Sigmoid colon (tissue), 7 donors: ENCODE data around the gene IL4I1. TPM values are rescaled to one million over a fixed set of nuclear protein-coding genes. Genes with fewer than 3 reads are reported as not detected.

ENCODE experiments used
- DNase-seq: peaks from one replicate; pipeline ENCODE4 v3.0.0-alpha.2; 2019
- H3K27ac ChIP-seq, 4 donors: fragments of 200-600 bp; sonication (generic); one replicate each; pipeline ENCODE4 v1.5.1; 2016 to 2019; ENCODE audit warnings: mild to moderate bottlenecking in 1 of 4
- H3K27me3 ChIP-seq, 3 donors: fragments of 200-600 bp; sonication (generic); one replicate each; pipeline ENCODE4 v1.5.1; 2019; ENCODE audit warnings: mild to moderate bottlenecking in 1 of 3
- H3K36me3 ChIP-seq, 4 donors: fragments of 200-600 bp; sonication (generic); one replicate each; pipeline ENCODE4 v1.5.1; 2016 to 2019
- H3K4me1 ChIP-seq, 4 donors: fragments of 200-600 bp; sonication (generic); one replicate each; pipeline ENCODE4 v1.5.1; 2017 to 2019
- H3K4me3 ChIP-seq, 4 donors: fragments of 200-600 bp; sonication (generic); one replicate each; pipeline ENCODE4 v1.5.1; 2017 to 2019; ENCODE audit warnings: mild to moderate bottlenecking in 2 of 4, moderate library complexity in 1 of 4
- H3K9me3 ChIP-seq, 4 donors: fragments of 200-600 bp in 3 of 4; sonication (generic) in 3 of 4; one replicate each; pipeline versions ENCODE4 v1.5.1 to v1.6.1; 2013 to 2019
- EP300 ChIP-seq, 4 donors: sonication (generic); formaldehyde crosslinking; IDR thresholded peaks; one replicate each; pipeline ENCODE4 v1.6.1; 2017; ENCODE audit warnings: antibody characterized with exemption in 4 of 4
- POLR2A ChIP-seq, 2 donors: fragments of 450-650 bp; IDR thresholded peaks; one replicate each; pipeline ENCODE4 v1.6.1; 2016; ENCODE audit warnings: antibody characterized with exemption in 2 of 2, mild to moderate bottlenecking in 2 of 2, moderate library complexity in 2 of 2
- POLR2AphosphoS5 ChIP-seq, 4 donors: sonication (generic); formaldehyde crosslinking; IDR thresholded peaks; one replicate each; pipeline ENCODE4 v1.6.1; 2017; ENCODE audit warnings: antibody characterized with exemption in 4 of 4
- WGBS, 2 donors: extraction: QIAGEN DNeasy Blood & Tissue Kit; methylation state at CpG; one replicate each; pipeline ENCODE4 v1.1.7; 2013; 5-methylcytosine and 5-hydroxymethylcytosine counted together
- intact Hi-C: fragments of 100-400 bp; cut with DNase I; formaldehyde crosslinking; loops from one replicate; pipeline ENCODE4 v1.15.1; 2023
- polyA plus RNA-seq, 3 donors: library from polyadenylated mRNA; stranded (reverse); fragments of 200-250 nt; gene quantifications; one replicate each; pipeline ENCODE4 v1.2.3, GENCODE V29; 2013
- total RNA-seq, 4 donors: library from RNA; depleted of rRNA; stranded (reverse); fragments of >200 nt; gene quantifications; one replicate each; pipeline ENCODE4 v1.1.0, GENCODE V29; 2016
- TF ChIP-seq, protein P1 (sequence below), 4 experiments: fragments of 450-650 bp in 3 of 4; fragments of 200-600 bp in 1 of 4; IDR thresholded peaks; one replicate each; pipeline ENCODE4 v1.5.1; 2016 to 2019; ENCODE audit warnings: antibody characterized with exemption in 4 of 4, mild to moderate bottlenecking in 3 of 4, moderate library complexity in 2 of 4
- donor health status: healthy with polysubstance abuse.
- donor health status: Bipolar disorder and iron deficiency.
- donor health status: healthy.

IL4I1 gene
- total and polyA plus RNA-seq, 7 donors = 0.28 to 6.8 (median 0.66) TPM

DNA sequence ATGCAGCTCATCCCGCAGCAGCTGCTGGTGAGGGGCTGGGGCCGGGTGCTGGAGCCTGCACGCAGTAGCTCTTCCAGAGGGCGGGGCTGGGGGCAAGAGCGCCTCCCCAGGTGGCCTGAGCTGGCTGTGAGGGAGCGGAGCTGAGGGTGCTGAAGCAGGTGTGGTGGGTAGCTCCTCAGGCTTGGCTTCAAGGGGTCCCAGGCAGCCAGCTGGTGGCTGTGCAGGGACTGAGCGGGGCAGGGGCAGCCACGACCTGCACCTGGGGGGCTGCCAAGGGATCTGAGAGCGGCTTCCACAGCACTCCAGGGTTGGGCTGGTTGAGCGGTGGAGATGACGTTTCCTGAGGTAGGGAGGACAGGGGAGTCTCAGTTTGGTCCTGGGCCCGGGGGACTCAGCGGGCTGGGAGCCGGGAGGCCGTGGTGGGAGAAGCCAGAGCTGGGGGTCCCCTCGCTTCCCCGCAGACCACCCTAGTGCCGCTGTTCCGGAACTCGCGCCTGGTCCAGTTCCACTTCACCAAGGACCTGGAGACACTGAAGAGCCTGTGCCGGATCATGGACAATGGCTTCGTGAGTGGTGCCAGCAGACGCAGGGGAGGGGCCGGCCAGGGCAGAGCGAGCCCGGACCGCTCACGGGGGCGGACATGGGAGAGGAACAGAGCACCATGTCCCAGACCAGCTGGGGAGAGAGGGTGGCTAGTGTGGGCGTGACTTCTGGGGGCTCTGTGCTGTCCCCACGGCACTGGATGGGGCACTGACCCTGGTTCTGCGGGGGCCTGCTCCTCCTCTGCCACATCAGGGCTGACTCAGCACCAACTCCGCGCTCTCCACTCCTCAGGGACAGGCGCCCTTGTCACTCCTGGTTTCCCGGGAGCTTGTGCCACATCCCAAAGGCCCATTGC, 38.4 kb downstream of the IL4I1 start:
- Histone ChIP-seq H3K4me1 (peaks cover 0 to 35% (median 21%) of the 10 kb centered on the region in 4 donors), H3K9me3 (no peaks in the 10 kb centered on the region), H3K27ac (peak overlapping the region in 1 of 4 donors; percentile 11), H3K4me3 (no peak overlapping the region), H3K36me3 (peaks cover 30 to 84% (median 54%) of the 10 kb centered on the region in 4 donors), H3K27me3 (no peaks in the 10 kb centered on the region)
- intact Hi-C loops = no loop called here
- no peak for TF ChIP-seq POLR2AphosphoS5 (IDR thresholded peaks at IDR 0.05)
- no peak for TF ChIP-seq POLR2A (IDR thresholded peaks at IDR 0.05)
- TF ChIP-seq, protein P1, sequence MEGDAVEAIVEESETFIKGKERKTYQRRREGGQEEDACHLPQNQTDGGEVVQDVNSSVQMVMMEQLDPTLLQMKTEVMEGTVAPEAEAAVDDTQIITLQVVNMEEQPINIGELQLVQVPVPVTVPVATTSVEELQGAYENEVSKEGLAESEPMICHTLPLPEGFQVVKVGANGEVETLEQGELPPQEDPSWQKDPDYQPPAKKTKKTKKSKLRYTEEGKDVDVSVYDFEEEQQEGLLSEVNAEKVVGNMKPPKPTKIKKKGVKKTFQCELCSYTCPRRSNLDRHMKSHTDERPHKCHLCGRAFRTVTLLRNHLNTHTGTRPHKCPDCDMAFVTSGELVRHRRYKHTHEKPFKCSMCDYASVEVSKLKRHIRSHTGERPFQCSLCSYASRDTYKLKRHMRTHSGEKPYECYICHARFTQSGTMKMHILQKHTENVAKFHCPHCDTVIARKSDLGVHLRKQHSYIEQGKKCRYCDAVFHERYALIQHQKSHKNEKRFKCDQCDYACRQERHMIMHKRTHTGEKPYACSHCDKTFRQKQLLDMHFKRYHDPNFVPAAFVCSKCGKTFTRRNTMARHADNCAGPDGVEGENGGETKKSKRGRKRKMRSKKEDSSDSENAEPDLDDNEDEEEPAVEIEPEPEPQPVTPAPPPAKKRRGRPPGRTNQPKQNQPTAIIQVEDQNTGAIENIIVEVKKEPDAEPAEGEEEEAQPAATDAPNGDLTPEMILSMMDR (IDR thresholded peaks at IDR 0.05) = no peak
- no peak for DNase-seq
- 89 to 90% methylated on average over 37 of the region's 37 CpGs for WGBS, 2 donors

DNA sequence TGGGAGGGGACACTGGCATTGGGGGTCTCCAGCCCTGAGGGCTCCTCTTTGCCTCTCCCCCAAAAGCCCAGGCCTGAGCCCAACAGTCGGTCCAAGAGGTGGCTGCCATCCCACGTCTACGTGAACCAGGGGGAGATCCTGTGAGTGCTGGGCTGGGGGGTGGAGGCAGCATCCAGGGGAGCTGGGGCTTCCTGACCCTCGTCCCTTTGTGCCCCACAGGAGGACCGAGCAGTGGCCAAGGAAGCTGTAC, 38.9 kb downstream of the IL4I1 start:
- Histone ChIP-seq H3K4me1 (peaks cover 0 to 41% (median 27%) of the 10 kb centered on the region in 4 donors), H3K27ac (no peak overlapping the region), H3K9me3 (no peaks in the 10 kb centered on the region), H3K27me3 (no peaks in the 10 kb centered on the region), H3K4me3 (no peak overlapping the region), H3K36me3 (peaks cover 28 to 78% (median 53%) of the 10 kb centered on the region in 4 donors)
- TF ChIP-seq, protein P1 (IDR thresholded peaks at IDR 0.05) = no peak
- no peak for TF ChIP-seq EP300 (IDR thresholded peaks at IDR 0.05)
- no peak for TF ChIP-seq POLR2AphosphoS5 (IDR thresholded peaks at IDR 0.05)
- no peak for TF ChIP-seq POLR2A (IDR thresholded peaks at IDR 0.05)
- intact Hi-C loops = no loop called here
- WGBS, 2 donors = 85 to 89% methylated on average over 5 of the region's 5 CpGs
- no peak for DNase-seq

DNA sequence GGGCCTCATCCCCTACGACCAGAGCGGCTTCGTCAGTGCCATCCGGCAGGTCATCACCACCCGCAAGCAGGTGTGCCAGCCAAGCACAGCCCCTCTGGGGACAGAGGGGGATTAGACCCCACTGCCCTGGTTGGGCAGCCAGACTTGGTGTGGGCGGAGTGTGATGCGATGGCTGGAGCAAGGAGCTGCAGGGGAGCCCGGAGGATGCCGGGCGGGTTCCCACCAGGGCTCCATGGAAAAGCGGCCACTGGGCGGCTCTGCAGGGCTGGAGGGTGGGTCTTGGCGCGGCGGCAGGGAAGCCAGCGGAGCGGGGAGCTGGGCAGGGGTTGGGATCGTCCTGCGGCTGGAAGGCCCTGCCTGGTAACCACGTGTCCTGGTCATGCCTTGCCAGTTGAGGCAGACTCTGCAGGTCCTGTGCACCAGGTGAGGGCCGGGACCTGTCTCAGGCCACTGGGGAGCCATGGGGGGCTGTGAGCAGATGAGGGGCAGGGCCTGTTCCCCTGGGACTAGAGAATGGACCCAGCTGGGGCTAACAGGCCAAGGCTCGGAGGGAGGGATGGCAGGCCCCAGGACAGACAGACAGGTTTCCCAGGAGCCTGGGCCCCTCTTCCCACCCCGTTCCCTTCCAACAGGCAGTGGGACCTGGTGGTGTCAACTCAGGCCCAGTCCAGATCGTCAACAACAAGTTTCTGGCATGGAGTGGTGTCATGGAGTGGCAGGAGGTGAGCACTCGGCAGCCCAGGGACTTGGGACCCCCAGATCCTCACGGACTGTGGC, 39.4 kb downstream of the IL4I1 start:
- no peaks in the 10 kb centered on the region for H3K9me3 ChIP-seq
- H3K27ac ChIP-seq = no peak overlapping the region
- H3K4me1 ChIP-seq = peaks cover 0 to 46% (median 32%) of the 10 kb centered on the region in 4 donors
- peaks cover 28 to 74% (median 53%) of the 10 kb centered on the region in 4 donors for H3K36me3 ChIP-seq
- WGBS, 2 donors = 89 to 94% methylated on average over 26 of the region's 26 CpGs
- TF ChIP-seq POLR2AphosphoS5 (IDR thresholded peaks at IDR 0.05) (peak in 1 of 4 donors; percentile 1), POLR2A (IDR thresholded peaks at IDR 0.05) (no peak), EP300 (IDR thresholded peaks at IDR 0.05) (no peak)
- no peak overlapping the region for H3K4me3 ChIP-seq
- H3K27me3 ChIP-seq = no peaks in the 10 kb centered on the region
- intact Hi-C loops = no loop called here
- DNase-seq = no peak

DNA sequence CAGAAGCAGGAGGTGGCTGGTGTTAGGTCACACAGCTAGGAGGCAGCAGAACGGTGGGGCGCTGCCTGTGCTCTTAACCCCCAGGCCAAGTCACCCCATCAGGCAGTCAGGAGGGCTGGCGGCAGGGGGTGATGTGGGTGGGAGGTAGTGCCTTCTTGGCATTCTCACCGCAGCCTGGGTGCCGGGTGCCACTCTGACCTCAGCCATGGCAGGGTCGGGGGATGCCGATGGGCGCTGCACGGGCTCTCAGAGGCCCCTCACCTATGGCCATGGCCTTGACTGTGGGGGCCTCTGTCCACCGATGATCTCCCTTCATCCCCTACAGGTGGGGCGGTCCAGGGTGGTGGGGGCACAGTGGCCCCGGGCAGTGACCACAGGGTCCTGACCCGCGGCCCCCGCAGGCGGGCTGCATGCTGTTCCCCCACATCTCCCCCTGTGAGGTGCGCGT, 40.1 kb downstream of the IL4I1 start:
- DNase-seq = no peak
- Histone ChIP-seq H3K36me3 (peaks cover 28 to 71% (median 53%) of the 10 kb centered on the region in 4 donors), H3K27ac (peak overlapping the region in 1 of 4 donors; percentile 17), H3K4me3 (no peak overlapping the region), H3K4me1 (peaks cover 0 to 51% (median 37%) of the 10 kb centered on the region in 4 donors), H3K9me3 (no peaks in the 10 kb centered on the region), H3K27me3 (no peaks in the 10 kb centered on the region)
- intact Hi-C loops = no loop called here
- 91 to 92% methylated on average over 18 of the region's 18 CpGs for WGBS, 2 donors
- no peak for TF ChIP-seq EP300 (IDR thresholded peaks at IDR 0.05)
- TF ChIP-seq, protein P1 (IDR thresholded peaks at IDR 0.05) = no peak
- no peak for TF ChIP-seq POLR2AphosphoS5 (IDR thresholded peaks at IDR 0.05)
